B cell (primary cell): ENCODE measurements around the gene MPLKIP.

Source experiments
- CTCF ChIP-seq: fragments of 200-600 bp; IDR thresholded peaks from one replicate; pipeline ENCODE4 v1.8.0; 2022; ENCODE audit warnings: antibody characterized with exemption, mild to moderate bottlenecking
- EZH2 ChIP-seq: IDR thresholded peaks from 2 replicates; pipeline ENCODE4 v1.6.1; 2012; ENCODE audit warnings: borderline replicate concordance, low read depth, mild to moderate bottlenecking, moderate library complexity, low read length; ENCODE audit not compliant: insufficient read depth, poor library complexity, severe bottlenecking

DNA sequence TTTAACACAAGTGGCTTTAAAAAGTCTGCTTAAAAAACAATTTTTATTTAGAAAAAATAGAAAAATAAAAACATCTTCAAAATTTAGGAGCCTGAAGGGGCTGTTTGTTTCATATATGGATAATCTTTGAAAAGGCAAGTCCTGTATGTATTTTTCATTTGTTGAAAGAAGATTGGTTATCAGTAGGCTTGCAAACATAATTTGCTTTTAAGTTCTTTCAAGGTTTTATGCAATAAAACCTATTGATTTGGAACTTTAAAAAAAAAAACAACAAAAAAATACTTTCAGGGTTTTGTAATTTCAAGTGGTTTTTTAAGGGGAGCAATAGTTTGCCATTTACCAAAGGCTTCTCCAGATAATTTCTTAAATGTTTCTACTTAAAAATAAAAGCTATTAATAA lies 35.6 kb downstream of the MPLKIP start:
- TF ChIP-seq CTCF (no peak), EZH2 (no peak)
